ENCODE data around the gene SGSM2.

The SGSM2 gene

GRCh38 chr17:2385240-2386210, 48.2 kb downstream of the SGSM2 start:
- DNase-seq, result no peak

GRCh38 chr17:2386400-2387085, 49.2 kb downstream of the SGSM2 start:
- peak in 2 of 51 donors; percentile 10 to 63 for DNase-seq

- peak in 1 of 51 donors; percentile 31 for DNase-seq
Measured at GRCh38 chr17:2387086-2388019, 50.1 kb downstream of the SGSM2 start.

- DNase-seq, result peak in 3 of 51 donors; percentile 9 to 33 (median 14)
Measured at GRCh38 chr17:2388020-2388682, 50.9 kb downstream of the SGSM2 start.

- no peak for DNase-seq
Measured at GRCh38 chr17:2388683-2389055, 51.4 kb downstream of the SGSM2 start.

GRCh38 chr17:2390199-2390836, 53.0 kb downstream of the SGSM2 start:
- DNase-seq, result no peak

GRCh38 chr17:2391597-2392251, 54.4 kb downstream of the SGSM2 start:
- DNase-seq, result no peak

- DNase-seq, result peak; percentile 70 to 98 (median 93)
Measured at GRCh38 chr17:2392252-2393173, 55.2 kb downstream of the SGSM2 start.

- DNase-seq, result peak; percentile 36 to 95 (median 81)
Measured at GRCh38 chr17:2393174-2393953, 56.1 kb downstream of the SGSM2 start.

- peak in 1 of 51 donors; percentile 61 for DNase-seq
Measured at GRCh38 chr17:2393954-2394749, 56.9 kb downstream of the SGSM2 start.

- DNase-seq, result no peak
Measured at GRCh38 chr17:2394775-2395201, 57.5 kb downstream of the SGSM2 start.

GRCh38 chr17:2395258-2396181, 58.2 kb downstream of the SGSM2 start:
- DNase-seq, result no peak

GRCh38 chr17:2396192-2396567, 58.9 kb downstream of the SGSM2 start:
- no peak for DNase-seq

- DNase-seq, result peak in 47 of 51 donors; percentile 16 to 94 (median 68)
Measured at GRCh38 chr17:2396568-2397246, 59.4 kb downstream of the SGSM2 start.
